Amniotic stem cell (primary cell): ENCODE measurements around the gene ELF1.
"Not testable (repeated sequence)": the region's sequence is repeated elsewhere in the genome, so short reads cannot be mapped to it uniquely, and the experiment has no call there.

Experiments used
- DNase-seq: peaks from one replicate; lab custom pipeline; 2025; lab: John Stamatoyannopoulos, UW

ELF1 gene

GRCh38 chr13:40933508-40934204, 85.5 kb downstream of the ELF1 start:
- DNase-seq = no peak

- no peak for DNase-seq
Observed at GRCh38 chr13:40932252-40932651, 86.9 kb downstream of the ELF1 start.

DNA sequence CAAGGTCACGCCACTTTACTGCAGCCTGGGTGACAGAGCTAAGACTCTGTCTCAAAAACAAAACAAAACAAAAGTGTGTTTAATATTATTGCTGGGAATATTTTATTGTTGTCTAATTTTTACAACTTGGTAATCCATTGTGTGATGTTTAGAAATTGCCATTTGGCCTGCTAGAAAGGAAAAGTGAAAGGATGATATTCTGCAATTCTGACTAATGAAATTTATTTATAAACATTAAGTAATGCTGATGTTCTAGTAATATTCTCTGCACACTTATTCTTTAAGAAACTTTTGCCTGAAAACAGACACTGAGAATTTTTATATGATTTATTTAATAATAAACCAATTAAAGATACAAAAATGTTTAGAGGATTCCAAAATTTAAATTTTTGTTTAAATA, 87.4 kb downstream of the ELF1 start:
- no peak for DNase-seq

GRCh38 chr13:40929883-40930282, 89.2 kb downstream of the ELF1 start:
- not testable (repeated sequence) for DNase-seq

GRCh38 chr13:40928980-40929379, 90.1 kb downstream of the ELF1 start:
- no peak for DNase-seq

DNA sequence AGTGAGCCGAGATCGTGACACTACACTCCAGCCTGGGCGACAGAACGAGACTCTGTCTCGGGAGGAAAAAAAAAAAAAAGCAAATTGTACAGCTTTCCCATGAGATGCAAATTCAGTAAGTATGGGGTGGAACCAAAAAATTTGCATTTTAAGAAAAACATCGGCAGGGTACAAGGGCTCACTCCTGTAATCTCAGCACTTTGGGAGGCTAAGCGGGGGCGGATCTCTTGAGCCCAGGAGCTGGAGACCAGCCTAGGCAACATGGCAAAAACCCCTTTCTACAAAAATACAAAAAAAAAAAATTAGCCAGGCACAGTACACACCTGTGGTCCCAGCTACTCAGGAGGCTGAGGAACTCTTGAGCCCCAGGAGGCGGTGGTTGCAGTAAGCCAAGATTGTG, 91.2 kb downstream of the ELF1 start:
- no peak for DNase-seq

DNA sequence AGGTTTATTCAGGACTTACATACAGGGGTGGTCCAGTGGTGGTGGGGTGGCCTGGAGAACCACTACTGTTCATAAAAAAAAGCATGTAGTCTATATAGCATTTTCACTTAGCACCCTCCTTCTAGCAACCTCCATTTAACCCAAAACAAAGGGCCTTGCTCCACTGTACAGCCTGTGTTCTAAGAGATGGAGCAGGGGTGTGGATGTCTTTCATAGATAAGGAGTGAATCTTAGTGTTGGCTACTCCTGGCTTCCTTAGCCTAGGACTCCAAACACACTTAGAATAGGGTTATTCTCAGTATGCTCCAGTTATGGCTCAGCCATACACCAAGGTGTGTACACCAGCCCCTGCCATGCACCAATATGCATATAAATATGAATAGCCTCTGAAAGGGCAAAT, 95.2 kb downstream of the ELF1 start:
- no peak for DNase-seq

GRCh38 chr13:40922437-40923040, 96.6 kb downstream of the ELF1 start:
- no peak for DNase-seq

DNA sequence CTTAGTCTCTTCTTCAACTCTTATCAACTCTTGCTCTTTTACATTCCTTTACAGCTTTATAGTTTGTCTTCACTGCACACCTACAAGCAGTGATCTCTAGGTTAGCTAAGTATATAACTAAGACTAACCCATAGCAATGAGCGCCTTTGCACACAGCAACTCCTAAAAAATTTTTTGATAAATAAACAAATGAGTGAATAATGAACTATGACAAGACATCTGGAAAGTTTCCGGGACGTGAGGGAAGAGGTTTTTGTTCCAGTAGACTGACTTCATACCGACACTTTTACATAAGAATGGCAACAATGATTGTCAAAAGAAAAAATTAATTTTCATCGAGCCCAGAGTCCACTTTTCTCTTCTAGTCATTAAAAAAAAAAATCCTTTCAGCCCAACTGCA, 98.3 kb downstream of the ELF1 start:
- no peak for DNase-seq

DNA sequence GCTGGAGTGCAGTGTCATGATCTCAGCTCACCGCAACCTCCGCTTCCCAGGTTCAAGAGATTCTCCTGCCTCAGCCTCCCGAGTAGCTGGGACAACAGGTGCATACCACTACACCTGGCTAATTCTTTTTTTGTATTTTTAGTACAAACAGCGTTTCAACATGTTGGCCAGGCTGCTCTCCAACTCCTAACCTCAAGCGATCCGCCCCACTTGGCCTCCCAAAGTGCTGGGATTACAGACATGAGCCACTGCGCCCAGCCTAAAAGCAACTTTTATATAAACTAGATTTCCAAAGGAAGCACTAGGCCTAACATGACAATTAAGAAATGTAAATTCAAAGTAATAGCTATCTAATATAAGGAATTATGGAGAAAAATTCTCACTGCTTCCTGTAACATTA, 99.2 kb downstream of the ELF1 start:
- DNase-seq = not testable (repeated sequence)

- DNase-seq = no peak
Observed at GRCh38 chr13:40916207-40916998, 102.7 kb downstream of the ELF1 start.

DNA sequence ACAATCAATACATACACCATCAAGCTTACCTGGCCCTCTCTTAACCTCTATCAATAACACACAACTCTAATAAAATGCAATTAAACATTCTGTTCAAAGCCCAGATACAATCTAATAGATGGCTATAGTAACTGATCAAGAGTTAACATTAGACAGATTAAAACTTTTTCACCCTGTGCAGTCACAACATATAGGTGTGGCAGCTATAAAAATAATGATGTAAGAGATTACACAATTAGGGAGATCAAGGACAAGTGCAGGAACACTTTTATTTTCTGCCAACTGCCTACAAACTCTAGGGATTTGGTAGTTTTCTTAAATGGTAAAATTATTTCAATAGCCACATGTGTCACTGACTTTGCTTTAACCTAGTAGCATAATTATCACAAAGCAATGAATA, 104.3 kb downstream of the ELF1 start:
- DNase-seq = not testable (repeated sequence)

DNA sequence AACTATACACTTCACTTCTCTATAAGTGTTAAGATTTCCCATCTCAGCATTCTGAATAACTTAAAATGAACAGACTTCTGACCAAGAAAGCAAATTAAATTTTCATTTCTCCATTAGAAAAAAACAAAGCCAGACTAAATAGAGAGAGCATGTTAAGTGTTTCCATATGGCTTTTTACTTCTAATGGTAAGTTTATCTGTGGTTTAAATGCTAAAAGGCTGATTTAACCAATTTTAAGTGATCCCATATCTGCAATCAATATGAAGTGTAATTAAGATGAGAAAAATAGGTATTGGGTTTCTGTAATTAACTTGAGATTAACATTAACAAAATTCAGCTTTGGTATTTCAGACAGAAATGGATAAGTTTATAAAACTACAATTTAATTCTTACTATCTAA, 107.8 kb downstream of the ELF1 start:
- DNase-seq = no peak

DNA sequence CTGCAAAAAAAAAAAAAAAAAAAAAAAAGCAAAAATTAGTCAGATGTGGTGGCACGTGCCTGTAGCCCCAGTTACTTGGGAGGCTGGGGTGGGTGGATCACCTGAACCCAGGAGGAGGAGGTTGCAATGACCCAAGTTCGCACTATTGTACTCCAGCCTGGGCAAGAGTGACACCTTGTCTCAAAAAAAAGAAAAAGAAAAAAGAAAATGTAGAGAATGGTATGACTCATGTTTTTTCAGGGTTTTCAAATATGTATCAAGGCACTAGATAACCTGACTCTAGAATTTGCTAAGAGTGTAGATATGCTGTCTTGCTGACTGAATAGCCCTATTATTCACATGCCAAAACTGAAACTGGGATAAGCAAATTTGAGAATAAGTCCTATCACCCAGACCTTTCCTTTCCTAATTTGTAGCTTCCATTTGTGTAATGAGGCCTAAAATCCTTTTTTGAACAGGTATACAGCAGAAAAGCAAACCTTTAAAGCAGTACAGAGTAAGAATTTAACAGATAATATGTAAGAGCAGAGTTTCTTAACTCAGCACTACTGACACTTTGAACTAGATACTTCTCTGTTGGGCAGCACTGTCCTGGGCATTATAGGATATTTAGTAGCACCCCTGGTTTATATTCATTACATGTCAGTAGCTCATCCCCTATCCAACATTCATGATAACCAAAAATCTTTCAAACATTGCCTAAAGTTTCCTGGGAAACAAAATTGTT, 108.6 kb downstream of the ELF1 start:
- DNase-seq = no peak

DNA sequence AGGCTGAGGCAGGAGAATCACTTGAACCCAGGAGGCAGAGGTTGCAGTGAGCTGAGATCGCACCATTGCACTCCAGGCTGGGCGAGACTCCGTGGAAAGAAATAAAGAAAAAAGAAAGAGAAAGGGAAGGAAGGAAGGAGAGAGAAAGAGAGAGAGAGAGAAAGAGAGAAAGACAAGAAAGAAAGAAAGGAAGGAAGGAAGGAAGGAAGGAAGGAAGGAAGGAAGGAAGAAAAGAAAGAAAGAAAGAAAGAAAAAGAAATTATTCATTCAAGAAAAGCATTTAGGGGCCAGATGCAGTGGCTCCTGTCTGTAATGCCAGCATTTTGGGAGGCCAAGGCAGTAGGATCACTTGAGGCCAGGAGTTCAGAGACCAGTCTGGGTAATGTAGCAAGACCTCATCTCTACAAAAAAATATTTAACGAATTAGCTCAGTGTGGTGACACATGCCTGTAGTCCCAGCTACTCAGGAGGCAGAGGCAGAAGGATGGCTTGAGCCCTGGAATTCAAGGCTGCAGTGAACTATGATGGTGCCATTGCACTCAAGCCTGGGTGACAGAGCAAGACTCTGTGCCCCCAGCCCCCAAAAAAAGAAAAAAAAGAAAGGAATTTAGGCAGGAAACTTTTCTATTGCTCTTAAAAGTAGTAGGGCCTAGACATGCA, 109.4 kb downstream of the ELF1 start:
- DNase-seq = not testable (repeated sequence)

DNA sequence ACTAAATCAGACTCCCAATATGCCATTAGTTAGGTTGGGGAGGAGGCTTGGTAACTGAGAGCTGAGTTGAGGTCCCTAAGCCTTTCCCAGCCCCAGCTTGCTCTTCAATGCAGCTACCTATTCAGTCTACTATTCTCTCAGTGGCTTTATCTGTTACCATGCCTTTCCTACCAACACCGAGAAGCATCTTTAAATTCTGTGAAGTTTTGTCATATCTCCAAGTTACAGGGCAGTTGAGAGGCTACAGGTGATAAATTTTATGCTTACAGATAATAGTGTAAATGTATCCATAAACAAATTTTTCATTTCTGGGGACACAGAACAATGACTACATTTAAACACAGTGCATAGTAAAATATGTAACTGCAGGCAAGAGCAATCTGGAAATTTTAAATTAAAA, 110.6 kb downstream of the ELF1 start:
- no peak for DNase-seq

DNA sequence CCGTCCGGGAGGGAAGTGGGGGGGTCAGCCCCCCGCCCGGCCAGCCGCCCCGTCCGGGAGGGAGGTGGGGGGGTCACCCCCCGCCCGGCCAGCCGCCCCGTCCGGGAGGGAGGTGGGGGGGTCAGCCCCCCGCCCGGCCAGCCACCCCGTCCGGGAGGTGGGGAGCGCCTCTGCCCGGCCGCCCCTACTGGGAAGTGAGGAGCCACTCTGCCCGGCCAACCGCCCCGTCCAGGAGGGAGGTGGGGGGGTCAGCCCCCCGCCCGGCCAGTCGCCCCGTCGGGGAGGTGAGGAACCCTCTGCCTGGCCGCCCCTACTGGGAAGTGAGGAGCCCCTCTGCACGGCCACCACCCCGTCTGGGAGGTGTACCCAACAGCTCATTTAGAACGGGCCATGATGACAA, 118.1 kb downstream of the ELF1 start:
- not testable (repeated sequence) for DNase-seq

GRCh38 chr13:40900568-40900967, 118.5 kb downstream of the ELF1 start:
- DNase-seq = not testable (repeated sequence)

GRCh38 chr13:40897053-40897452, 122.1 kb downstream of the ELF1 start:
- no peak for DNase-seq

GRCh38 chr13:40895227-40896184, 123.6 kb downstream of the ELF1 start:
- DNase-seq = no peak

DNA sequence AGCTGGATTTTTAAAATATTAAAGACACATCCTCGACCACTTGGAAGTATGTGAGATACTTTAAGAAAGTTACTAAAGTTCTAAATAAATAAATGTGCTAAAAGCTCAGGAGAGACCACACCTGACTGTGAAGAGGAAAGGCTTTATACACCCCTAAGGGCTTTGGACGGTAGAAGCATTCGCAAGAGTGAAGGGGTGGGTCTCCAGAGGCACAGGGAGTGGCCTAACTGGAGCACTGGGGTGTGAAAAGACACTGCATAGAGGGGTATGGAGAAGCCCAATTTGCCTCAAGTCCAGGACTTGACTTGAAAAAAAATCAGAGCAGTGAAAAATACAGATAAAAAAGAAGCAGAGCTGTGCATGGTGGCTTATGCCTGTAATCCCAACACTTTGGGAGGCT, 125.5 kb downstream of the ELF1 start:
- DNase-seq = not testable (repeated sequence)
